HG02840 (cell line): ENCODE data around the gene IFFO2.
"Not testable (repeated sequence)": the region's sequence is repeated elsewhere in the genome, so short reads cannot be mapped to it uniquely, and the experiment has no call there.

Source experiments
- ATAC-seq: cut with Tn5 transposase; IDR thresholded peaks from one replicate; pipeline ENCODE4 v1.9.1; 2021; ENCODE audit warnings: mild to moderate bottlenecking, moderate library complexity, moderate number of reproducible peaks; ENCODE audit not compliant: unreplicated experiment, low FRiP score

IFFO2 gene

DNA sequence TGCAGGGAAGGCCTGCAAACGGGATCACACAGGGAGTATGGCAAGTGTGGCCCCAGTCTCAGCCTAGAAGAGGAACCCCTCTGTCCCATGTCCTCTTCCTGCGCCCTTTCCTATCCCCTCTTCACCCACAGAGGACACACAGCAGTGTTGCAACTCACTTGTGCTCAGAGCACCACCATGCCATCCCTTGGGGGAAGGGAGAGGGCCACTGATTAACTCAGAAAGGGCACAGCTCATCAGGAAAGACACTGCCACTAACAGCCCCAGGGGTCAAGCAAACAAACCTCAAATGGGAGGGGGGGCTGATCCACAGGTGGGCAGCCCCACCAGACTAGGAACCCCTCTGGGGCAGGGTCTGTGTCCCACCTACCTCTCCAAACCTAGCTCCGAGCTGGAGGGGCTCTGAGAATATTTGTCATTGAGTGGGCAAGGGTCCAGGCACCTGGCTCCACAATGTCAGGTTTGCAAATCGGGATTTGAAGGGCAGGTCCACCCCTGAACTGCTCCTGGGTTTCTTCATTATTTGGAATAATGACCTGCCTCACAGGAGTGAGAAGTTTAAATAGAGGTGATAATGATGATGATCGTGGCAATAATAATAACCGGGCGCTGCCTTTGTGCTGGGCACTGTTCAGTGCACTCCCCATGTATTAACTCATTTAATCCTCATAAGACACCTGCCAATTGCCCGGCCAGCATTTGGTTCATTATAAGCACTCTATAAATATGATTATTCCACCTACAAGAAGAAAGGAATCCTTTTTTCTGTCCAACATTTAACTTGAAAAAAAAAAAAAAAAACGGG, 55.1 kb downstream of the IFFO2 start:
- ATAC-seq: no peak

DNA sequence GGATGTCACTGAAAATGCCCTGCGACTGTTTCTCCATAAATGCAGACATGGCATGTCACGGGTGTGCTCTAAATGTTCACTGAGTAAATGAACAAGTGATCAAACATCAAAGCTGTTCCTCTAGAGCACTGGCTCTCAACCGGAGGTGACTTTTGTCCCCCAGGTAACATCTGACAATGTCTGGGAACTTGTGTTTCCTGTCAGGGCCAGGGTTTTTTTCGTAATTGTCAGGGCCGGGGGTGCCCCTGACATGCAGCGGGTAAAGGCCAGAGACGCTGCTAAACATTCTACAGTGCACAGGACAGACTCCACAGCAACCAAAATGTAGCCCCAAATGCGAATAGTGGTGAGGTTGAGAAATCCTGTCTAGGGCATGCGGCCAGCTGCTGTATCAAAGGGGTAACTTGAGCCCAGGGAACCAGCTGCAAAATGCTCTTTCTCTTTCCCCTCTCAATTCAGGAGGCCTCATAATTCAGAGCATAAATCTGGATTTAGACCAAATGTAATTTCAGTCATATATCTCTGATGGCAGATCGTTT, 56.1 kb downstream of the IFFO2 start:
- ATAC-seq: no peak

DNA sequence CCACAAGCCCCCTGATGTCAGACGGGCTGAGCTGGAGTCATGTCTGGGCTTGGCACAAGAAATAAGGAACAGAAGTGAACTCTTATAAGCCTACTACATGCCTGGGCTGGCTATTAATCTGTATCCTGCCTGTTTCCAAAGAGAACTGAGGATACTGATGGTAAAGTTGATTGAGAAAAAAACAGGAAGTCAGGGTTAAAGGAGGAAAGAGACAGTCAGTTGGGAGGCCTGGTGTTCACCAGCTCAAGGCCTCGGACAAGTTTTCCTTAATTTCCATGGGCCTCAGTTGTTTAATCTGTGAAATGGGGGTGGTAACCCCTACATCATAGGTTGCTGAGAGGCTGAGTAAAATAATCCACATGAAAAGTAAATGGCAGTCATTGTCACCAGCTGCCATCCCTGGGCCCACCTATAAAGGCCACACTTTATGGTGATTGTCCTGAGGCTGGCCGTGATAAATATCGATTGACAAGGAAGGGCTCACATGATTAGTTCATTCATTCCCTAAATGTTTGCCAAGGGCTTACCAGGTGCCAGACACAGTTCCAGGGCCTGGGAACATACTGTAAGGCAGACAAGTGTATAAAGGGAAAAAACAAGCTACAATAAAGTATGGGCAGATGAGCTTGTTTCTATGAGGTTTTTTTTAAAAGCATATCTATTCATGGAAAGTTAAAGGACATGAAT, 57.0 kb downstream of the IFFO2 start:
- no peak for ATAC-seq

DNA sequence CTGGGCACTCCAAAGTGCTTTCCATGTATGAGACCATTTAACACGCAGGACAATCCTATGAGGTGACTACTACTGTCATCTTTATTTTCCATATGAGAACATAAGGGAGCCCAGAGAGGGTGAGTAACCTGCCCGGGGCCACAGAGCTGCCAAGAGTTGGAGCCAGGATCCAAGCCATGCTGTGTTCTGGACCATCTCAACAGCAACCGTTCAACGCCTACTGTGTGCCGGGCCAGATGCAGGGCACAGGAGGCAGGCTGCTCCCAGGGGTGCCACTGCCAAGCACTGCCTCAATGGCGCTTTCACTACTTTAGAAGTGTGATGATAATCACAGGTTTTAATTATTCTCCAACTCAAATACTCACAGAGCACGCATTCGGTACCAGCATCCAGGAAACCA, 57.9 kb downstream of the IFFO2 start:
- no peak for ATAC-seq

DNA sequence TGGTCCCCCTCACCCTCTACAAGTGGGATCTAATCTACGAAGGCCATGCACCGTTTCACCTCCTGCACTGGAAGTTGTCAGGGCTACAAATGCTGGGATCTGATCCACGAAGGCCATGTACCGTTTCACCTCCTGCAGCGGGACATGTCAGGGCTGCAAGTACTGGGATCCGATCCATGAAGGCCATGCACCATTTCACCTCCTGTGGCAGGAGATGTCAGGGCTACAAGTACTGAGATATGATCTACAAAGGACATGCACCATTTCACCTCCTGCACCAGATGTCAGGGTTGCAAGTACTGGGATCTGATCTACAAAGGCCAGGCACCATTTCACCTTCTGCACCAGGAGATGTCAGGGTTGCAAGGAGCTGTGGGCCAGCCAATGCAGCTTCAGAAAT, 61.2 kb downstream of the IFFO2 start:
- no peak for ATAC-seq

DNA sequence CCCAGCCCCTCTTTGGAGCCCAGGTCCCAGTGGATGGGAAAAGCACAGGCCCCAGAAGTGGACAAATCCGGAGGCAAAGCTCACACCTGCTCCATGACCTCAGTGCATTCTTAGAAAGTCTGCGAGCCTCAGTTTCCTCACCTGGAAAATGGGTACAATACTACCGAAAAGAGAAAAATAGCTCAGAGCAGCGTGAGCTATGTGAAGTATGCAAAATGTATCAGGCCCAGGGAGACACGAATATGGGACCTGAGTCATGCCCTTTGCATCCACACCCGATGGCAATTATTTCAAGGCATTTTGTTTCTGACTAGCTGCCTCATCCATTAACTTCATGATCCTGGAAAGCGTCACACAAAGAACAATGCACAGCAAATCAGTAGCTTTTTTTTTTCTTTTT, 63.4 kb downstream of the IFFO2 start:
- ATAC-seq: no peak

DNA sequence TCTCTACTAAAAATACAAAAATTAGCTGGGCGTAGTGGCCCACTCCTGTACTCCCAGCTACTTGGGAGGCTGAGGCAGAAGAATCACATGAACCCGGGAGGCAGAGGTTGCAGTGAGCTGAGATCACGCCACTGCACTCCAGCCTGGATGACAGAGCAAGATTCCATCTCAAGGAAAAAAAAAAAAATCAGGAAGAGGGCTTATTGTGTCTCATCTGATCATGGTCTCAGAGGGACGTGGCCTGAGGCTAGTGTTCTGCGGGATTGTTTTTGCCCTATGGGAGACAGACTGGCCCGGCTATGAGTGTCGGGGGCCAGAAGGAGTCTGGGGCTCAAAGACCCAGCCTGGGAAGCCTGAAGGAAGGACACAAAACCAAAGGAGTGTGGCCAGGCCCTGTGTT, 64.6 kb downstream of the IFFO2 start:
- ATAC-seq: not testable (repeated sequence)

DNA sequence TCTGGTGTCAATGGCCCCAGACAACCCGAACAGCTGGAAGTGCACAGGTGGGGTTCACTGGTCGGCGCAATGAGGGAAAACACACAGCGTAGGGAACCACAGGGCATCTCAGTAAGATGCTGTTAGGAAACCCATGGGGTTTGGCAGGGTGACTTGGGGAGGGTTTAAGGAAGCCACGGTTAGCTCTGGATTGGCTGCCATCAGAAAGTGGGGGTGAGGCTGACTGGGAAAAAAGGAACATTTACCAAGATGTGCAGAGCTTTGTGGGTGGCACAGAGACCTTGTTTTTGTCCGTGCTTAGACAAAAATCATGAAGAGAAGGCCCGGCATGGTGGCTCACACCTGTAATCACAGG, 65.1 kb downstream of the IFFO2 start:
- ATAC-seq: no peak

DNA sequence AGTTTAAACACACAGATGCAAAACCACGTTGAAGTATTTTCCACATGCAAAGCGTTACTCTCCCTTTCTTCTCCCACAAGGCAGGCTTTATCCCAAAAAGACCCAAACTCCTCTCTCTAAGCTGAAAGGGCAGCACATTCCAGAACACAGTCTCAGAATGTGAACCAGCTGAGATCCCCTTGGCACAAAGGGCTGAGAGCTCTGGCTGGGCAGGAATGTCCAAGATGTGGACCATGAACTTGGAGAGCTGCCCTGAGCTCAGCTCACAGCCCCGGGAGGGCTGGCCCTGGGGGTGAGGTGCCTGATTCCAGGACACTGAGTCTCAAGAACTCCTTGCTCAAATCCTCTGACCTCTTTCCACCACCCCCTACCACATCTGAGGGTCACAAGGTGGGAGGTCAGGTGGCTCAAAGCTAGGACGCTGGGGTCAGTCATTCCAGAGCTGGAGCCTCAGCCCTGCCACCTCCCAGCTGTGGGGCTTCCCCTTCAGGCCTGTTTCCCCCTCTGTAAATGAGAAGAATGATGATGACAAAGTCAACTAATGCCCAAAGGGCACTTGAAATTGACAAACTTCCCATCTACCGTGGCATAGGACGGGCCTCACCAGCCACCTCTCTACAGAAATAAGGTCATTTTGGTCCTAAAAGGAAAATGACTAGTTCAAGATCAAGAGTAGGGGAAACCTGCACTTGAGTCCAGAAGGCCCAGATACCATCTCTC, 65.6 kb downstream of the IFFO2 start:
- ATAC-seq: no peak

DNA sequence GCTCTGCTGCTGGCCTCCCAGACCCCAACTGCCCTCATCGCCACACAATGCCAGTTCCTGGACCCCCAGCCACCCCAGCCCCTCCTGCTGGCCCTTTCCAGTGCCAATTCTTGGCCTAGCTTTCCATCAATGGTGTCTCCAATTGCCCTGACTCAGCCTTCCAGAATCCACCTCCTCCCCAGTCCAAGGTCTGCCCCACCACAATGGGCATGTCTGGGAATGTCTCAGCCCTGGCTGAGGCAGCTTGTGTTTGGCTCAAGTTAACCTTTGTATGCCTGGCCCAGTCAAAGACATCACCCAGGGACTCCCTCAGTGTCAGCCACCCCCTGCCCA, 70.5 kb downstream of the IFFO2 start:
- ATAC-seq: no peak

DNA sequence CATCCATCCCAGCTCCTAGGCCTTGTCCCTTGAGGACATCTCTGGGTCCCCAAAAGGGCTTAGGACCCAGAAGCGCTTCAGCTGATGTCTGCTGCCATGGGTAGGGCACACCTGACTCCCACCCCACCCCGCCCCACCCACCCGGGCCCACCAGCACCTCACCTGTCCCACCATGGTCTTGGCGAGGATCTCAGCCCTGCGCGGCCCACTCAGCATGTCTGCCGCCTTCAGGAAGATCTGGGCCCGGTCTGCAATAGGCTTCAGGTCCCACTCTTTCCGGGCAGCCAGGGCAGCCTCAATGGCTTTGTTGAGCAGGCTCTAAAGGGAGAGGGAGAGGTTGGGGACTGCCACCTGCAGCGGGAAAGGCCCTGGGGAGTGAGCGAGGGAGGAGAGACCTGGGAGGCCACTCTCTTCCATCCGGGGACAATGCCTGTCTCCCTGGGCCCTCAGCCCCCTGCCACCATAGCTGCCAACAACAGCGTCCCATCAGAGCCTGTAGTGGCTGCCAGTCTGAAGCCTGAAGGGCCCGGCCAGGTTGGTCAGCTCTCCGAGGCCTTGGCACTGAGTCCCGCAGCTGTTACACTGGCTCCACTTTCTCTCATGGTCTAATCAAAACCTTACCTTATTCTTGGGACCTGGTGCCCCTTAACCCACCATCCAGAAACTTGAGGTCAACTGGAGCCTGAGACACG, 71.0 kb downstream of the IFFO2 start:
- no peak for ATAC-seq

DNA sequence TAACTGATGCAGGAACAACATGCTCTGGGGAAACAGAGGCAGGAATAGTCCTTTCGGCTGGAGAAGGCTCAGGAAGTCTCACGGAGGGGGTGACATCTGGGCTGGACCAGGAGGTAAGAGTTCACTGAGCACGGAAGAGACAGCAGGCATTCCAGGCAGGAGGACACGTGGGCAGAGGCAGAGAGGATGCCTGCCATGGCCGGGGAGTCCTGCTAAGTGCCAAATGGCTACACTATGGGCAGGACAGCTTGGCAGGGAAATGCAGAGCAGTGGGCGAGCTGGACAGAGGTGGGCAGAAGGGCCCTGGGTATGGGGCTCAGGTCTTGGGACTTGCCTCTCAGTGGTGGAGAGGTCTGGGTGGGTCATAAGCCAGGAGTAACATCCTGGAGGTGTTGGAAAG, 71.7 kb downstream of the IFFO2 start:
- no peak for ATAC-seq

DNA sequence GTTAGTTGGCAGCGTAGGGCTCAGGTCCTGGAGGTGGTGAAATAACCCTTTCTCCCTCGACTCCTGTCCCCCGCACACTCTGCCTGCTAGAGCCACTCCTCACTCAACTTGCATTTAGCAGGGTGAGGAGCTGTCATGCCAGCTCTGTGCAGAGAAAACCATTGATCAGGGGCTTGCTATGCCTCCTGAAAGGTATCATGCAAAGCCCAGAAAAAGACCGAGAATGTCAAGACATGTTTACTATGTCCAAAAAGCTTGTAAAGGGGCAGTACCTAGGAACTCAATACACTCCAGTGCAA, 72.1 kb downstream of the IFFO2 start:
- ATAC-seq: no peak

DNA sequence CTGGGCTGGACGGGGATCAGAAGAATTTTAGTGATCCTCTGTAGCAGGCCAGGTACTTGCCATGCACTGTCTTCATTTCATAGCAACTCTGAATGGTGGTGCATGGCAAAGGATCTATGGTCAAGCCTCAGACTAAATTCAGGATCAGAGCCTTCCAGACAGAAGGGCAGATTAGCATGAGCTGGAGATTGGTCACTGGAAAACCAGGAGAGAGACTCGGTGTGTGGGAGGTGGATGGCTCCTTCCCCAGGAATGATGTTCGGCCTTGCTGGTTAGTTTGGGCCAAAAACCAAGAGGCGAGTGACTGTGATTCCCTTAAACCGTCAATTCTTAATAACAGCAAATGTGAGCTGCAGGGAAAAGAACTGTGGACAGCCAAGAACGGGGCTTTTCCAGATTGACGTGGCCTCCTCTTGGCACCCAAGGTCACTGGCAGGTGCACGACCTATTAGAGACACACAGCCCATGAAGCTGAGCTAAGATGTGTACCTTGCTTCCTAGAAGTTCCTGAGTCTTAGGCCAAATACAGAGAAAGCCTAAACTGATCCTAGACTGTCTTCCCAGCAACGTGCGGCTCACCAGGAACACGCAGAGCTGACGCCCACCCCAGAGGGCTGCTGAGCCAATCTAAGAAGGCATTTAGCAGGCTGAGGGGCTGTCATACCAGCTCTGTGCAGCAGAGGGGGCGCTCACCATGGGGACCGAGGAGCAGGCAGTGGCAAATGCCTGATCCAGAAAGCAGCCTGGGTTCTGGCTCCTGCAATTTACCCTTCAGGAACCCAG, 72.6 kb downstream of the IFFO2 start:
- ATAC-seq: no peak

DNA sequence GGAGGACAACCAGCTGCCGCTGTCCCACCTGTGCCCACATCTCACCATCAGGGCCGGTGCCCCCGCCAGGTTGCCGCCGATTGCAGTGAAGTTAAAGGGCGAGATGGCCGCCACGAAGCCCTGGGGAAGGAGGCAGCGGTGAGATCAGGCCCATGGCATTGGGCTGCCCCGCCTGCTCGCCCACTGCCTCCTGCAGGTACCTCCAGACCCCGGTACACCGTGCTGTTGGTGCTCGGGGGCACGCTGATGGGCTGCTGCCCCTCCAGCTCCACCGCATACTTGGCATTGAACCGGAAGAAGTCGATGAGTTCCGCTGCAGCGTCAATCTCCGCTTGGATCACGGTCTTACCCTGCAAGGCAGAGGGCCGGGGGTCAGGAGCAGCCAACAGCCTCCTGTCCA, 73.4 kb downstream of the IFFO2 start:
- ATAC-seq: no peak

DNA sequence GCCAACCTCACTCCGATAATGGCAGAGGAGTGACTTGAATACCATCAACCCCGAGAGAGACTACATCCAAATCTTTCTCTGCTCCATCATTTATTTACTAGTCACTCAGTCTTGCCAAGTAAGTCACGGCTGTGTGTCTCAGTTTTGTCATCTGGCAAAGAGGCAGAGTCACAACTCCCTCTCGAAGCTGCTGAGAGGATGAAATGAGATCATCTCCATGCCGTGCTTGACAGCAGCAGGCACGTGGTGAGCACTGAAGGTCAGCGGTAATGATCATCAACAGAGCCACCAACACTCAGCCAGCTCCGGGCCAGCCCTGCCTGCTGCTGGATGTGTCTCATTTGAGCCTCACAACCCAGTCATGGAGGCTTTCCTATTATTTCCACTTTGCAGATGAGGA, 74.0 kb downstream of the IFFO2 start:
- ATAC-seq: no peak

DNA sequence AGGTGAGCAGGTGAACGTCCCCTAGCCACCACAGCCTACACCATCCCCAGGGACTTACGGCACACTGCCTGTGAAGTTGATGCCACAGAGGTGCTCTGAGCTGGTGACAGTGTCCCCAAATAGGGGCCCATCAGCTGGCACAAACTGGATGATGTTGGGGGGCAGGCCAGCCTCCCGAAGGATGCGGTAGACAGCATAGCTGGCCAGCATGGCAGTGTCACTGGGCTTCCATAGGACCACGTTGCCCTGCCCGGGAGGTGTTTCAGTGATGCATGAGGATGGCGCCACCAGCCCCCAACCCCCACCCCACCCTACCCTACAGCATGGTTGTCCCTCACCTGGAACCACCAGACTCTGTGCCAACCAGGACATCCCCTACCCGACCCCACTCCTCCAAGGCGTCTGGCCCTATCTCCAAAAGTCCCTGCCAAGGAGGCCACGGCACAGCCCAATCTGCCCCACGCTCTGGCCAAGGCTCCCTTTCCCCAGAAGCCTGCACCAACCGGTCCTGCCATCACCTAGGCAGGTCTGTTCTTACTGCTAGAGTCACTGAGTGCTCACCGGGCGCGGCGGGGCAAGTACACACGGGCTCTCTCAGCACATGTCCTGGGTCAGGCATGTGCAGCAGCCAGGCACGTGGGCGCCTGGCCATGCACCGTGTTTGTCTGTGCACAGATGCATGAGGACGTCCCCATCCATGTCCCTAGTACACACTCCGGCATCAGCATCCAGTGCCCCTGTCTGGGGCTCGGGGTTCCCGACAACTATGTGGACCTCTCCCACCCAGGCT, 74.6 kb downstream of the IFFO2 start:
- ATAC-seq: no peak

DNA sequence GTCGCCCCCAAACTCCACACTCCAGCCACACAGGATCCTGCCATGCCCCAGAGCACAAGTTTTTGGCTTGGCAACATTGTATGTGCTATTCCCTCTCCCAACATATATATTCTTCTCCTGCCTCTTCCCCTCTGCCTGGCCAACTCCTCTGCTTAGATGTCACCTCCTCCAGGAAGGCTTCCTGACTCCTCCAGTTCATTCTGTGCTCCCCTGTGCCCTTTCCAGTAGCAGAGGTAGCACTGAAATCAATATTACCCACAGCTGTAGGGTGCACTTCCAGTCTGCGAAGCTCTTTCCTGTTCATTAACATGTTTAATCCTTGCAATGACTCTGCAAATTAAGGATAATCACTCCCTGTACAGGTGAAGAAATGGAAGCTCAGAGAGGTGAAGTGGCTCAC, 75.3 kb downstream of the IFFO2 start:
- ATAC-seq: no peak

DNA sequence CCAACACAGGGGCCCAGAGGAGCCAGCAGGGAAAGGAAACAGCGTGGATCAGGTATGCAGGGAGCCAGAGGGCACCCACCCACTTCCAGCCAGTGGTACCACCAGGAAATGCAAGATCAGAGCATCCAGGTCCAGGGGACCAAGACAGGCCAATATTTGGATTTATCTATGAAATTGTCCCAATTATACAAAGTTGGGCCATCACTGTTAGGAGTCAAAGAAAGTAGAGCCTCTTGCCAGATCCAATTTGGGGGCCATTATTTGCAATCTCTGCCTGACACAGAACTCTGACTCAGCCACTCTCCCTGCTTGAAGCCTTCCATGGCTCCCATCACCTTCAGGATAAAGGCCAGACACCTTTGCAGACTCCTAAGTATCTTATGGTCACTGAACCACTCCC, 75.9 kb downstream of the IFFO2 start:
- ATAC-seq: no peak
